NCI-H1048 (cell line): ENCODE results near the gene ST6GALNAC3.
"Not testable (repeated sequence)": the region's sequence is repeated elsewhere in the genome, so short reads cannot be mapped to it uniquely, and the experiment has no call there.

ENCODE experiments used
- DNase-seq: peaks from one replicate; lab custom pipeline; 2025; lab: John Stamatoyannopoulos, UW

The ST6GALNAC3 gene

GRCh38 chr1:76289692-76290091 is 215.1 kb downstream of the ST6GALNAC3 start:
- no peak for DNase-seq

DNA sequence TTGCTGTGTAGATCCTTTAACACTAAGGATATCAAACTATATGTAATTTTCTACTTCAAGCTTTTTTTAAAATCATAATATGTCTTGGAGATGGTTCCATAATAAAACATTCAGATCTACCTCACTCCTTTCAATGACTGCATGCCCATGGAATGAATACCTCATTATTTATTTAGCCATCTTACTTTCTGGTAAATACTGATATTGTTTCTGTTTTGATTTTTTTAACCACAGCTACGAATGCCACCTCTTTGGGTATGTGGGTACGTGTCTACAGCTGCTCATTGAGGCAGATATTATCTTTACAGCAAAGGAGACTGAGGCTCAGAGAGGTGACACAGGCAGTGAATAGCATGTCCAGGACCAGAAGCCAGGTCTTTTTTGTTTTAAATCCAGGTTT is 215.7 kb downstream of the ST6GALNAC3 start:
- no peak for DNase-seq

DNA sequence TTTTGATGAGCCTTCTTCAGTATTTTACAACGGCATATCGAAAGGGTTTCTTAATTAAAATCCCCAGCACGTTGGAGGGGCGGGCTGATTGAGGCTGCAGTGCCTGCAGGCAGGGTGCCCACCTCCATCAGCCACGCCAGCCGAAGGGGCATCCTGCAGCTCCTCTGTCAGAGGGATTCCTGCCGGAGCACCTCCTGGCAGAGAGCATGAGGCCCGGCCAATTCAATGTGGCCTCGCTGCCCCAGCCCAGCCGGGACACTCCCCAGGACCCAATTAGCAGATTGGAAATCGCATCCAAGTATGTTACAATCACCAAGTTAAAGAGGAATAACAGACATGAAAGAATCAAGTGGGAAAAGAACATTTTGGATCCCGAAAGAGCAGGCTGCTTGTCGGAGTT is 216.6 kb downstream of the ST6GALNAC3 start:
- no peak for DNase-seq

GRCh38 chr1:76291737-76292136 is 217.2 kb downstream of the ST6GALNAC3 start:
- DNase-seq = no peak

DNA sequence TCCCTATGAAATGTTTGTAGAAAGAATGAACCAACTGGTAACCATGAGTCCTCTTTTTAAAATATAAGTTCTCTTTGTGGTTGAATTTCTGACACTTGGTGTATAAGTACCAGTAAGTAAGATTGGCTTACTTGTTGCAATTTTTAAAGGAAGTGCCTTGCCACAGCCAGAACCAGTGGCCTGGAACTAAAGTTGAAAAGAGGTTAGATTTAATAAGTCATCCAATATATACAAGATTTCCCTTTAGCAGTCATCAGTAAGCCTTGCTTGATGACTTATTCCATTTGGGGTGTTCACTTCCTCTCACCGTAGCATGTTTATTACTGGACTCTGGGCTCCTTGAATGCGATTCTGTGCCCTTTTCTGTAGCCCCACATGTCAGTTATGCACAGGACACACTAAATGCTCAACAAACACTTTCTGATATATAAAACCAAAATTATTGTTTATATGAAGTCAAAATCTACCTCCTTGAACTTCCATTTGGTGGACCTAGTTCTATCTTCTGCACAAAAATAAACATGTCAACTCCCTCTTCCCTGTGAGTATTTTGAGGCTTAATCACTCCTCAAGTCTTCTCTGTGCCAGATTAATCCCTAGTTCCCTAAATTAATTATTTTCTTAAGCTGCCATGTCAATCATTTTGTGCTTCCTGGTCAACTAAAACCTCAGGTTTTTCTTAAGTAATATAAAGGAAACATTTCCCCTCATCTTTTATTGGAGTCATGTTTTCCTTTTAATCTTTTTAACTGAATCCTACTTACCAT is 218.1 kb downstream of the ST6GALNAC3 start:
- no peak for DNase-seq

DNA sequence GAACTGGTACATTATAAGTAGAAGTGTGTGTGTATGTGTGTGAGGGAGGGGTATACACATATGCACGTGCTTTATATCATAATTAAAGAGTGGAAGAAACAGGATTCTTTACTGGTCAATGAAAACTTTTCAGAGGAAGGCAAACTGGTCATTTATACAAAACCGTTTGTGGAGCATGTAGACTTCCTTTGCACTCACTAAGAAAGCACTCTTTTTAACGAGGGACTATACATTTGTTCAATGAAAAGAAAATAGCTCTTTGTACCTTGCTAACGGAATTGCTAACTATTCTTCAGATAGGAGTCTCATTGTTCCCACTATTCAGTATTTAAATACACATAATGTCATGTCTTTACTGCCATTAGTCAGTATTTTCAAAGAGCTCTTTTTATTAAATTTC is 219.3 kb downstream of the ST6GALNAC3 start:
- DNase-seq = no peak

DNA sequence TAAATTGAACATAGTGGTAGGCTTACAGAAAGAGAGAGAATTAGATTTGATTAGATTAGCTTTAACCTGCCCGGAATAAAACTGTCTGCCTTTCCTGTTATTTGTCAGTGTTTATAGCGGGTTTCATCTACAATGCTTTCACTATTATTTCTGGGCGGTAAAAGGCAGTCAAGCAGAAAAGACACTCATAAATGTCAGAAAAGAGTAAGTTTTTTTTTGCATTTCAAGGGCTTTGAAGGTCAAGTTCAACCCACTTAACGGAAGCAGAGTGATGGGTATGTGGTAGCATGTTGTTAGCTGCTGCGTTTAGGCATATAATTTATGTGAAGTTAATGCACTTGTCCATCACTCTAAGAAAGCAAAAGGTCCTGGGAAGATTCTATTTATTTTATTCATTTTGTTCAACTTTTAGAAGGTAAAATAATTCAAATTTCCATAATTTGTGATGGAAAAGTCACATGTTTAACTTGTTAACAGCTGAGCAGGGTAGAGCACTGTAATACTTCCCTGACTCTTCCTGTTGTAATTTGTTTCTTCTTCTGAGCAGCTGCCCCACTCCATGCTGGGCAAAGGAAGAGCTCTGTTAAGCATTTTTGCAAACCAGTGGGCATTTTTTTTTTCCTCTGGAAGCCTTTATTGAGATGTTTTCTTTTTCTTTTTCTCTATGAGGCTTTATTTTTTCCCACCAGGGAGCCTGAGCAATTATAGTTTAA is 220.1 kb downstream of the ST6GALNAC3 start:
- no peak for DNase-seq

DNA sequence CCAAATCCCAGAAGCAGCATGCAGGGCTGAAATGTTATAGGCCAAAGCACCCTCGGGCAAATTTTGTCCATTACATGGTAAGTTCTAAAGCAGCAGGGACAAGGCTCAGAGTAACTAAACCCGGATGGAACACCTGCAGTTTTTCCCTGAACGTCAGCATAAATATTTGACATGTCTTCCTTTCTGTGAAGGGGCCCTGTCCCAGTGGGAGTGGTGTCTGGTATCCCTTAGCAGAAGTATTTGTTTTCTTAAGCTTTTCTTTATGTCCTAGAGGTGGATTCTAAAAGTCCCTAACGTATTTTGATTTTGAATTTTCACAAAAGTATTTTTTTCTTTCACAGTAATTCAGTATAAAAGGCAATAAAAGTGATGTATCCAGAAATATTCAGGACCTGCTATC is 223.9 kb downstream of the ST6GALNAC3 start:
- no peak for DNase-seq

DNA sequence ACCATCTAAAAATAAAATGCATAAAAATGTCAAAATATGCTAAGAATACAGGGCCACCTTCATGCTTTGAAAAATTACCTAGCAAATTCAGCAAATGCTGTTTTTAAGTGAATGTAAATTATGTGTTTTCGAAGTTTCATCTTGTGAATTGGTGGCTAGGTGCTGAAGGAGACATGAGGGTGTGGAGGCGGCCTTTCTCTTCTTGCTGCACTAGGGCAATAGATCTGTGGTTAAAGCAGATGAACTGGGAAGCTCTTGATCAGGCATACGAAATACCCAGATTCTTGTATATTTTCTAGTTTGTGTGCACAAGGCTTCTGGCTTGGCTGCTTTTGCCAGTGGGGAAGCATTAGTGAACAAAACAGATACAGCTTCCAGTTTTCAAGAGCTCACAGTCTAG is 224.5 kb downstream of the ST6GALNAC3 start:
- DNase-seq = no peak

DNA sequence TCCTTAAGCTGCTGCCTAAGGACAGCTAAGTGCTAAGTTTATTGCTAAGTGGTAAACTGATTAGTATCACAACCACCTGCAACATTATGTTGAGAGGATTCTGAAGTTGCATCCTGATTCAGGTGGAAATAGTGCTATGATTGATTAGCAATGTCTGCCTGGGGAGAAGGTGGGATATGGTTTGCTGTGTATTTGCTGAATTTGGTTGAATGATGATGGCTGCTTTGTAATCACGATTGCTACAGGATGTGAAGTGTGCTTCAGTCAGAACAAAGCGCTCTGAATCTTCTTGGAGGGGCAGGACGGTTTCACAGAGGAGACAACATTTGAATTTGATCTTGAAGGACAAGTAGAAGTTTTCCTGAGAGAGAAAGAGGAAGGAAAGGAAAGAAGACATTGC is 226.0 kb downstream of the ST6GALNAC3 start:
- DNase-seq = no peak

DNA sequence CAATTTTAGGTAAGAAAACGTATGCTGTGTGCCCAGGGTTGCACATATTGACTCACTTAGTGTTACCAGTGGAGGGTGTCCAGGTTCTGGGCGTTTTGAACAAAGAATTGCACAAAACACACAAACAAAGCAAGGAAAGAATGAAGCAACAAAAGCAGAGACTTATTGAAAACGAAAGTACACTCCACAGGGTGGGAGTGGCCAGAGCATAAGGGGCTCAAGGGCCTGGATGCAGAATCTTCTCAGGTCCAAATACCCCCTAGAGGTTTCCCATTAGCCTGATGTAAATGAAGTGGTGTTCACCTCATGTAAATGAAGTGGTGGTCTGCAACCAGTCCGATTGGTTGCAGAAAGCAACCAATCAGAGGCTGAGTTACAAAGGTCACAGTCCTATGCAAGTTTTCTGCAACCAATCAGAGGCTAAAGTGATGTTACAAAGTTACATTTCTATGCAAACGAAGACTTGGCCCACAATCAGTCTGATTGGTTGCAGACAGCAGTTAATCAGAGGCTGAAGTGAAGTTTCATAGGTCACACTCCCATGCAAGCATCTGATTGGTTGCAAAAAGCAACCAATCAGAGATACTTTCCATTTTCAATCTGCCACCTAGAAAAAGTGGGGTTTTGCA is 228.3 kb downstream of the ST6GALNAC3 start:
- DNase-seq = no peak

GRCh38 chr1:76303340-76303717 is 228.8 kb downstream of the ST6GALNAC3 start:
- no peak for DNase-seq

DNA sequence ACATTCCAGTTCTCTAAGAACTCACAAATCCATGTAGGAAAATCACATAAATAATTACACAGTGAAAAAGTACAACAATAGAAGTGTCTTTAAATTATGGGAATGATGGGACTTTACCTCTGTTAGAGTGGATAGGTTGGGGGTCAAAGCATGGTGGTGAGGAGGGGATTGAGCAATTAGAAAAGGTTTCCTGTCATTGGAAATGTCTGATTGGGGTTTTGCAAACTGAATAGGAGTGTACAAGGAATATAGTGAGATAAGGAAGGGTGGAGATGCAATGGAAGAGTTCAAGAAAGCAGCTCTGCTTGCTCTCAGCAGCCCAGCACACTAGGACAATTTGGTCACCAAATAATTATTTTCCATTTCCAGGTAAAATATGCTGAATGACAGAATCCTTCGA is 238.8 kb downstream of the ST6GALNAC3 start:
- no peak for DNase-seq

GRCh38 chr1:76314730-76315129 is 240.2 kb downstream of the ST6GALNAC3 start:
- no peak for DNase-seq

DNA sequence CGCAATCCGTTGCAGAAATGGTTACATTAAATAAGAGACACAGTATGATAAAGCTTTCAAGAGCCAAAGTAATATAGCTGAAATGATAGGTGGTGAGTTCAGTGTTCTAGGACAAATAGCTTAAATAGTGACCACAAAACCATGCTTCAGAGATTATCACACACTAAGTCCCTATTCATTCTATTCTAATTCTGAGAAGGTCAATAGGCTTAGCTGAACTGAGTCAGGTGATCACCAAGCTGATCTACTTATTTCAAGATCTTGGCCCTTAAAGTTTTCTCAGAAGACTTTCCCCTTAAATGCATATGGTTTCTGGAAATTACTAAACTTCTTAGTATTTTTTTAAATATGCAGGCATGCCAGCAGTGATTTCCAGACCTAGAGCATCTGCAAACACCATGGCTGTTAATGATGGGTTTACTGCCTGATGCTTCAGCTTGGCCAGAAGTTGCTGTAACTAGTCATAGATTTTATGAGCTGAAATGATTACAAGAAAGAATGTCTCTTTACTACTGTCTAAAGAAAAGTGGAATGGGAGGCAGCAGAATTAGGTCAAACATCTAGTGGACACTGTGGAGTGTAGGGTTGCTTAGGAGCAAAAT is 242.9 kb downstream of the ST6GALNAC3 start:
- DNase-seq = no peak

DNA sequence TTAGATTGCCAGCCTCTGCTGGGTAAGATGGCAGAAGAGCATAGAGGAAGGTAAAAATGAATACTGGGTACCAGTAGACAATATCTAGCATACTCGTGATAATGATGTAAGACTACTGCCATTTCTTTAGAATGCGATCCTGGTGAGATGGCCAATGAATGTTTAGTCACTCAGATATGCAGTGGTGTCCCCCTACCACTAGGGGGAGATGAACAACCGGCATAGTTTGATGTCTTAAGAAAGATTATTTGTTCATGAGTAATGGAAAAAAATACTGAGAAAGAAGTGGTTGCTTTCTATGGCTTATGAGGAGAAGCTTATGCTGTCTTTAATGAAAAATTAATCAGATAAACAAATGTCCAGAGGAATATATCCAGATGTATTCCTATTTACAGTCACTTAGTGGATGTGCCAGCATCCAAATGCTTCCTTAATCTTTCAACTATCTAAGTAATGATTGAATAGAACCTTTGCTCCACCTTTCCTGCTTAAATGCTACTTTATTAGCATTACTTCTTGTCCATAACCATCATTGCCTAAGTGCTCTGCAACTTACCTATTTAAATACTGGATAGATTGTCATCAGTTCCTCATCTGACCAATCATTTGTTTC is 256.6 kb downstream of the ST6GALNAC3 start:
- DNase-seq = peak; percentile 20

GRCh38 chr1:76335882-76336281 is 261.3 kb downstream of the ST6GALNAC3 start:
- no peak for DNase-seq

GRCh38 chr1:76336931-76337371 is 262.4 kb downstream of the ST6GALNAC3 start:
- no peak for DNase-seq

DNA sequence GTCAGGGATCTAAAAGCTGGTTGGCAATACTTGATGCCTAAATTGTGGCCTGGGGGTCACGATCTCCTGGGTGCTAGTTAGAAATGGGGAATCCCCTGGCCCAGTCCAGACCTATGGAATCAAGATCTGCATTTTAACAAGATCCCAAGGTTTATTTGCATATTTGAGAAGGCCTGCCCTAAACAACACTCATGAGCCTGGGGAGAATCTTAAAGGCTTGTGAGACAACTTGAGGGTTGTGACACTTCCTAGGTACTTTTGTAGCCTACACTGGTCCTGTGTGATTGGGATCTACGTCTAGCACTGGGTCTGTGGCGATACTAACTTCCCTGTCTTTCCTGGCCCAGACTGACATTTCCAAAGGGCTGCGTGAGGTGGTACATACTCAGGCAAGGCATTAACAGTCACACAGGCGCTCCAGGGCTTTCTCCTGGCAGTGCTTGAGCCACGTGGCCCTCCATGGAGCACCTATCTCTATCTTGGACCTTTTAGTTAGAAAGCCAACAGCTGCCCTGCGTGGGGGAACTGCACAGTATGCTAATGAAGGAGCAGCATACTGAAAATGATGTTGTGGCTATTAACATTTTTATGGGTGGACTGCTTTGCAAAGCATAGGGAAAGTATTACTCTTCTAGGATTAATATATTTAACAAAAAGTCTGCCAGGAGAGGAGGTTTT is 263.1 kb downstream of the ST6GALNAC3 start:
- no peak for DNase-seq

DNA sequence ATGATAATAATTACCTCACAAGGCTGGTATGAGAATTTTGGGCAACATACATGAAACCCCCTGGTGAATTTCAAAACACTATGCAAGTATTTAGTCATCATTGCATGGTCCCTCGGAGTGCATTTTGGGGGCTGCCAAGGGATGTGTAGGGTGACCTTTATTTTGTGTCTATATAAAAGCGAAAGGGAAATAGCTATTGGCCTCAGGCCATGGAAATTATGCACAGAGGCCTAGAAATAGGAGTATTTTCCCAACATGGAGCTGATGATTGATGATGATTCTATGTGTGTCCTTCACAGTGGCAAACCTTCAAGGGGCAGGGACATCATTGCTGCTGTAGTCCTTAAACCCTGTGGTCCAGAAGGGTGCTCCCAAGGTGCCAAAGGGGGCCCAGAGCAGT is 265.5 kb downstream of the ST6GALNAC3 start:
- no peak for DNase-seq

GRCh38 chr1:76341816-76342215 is 267.3 kb downstream of the ST6GALNAC3 start:
- DNase-seq = not testable (repeated sequence)

- no peak for DNase-seq
These were observed 268.8 kb downstream of the ST6GALNAC3 start for GRCh38 chr1:76343356-76343755.
